ENCODE measurements around the gene MOSMO. TPM values are rescaled to one million over a fixed set of nuclear protein-coding genes. Genes with fewer than 3 reads are reported as not detected.

MOSMO gene
- total and polyA plus RNA-seq, 7 donors, result 6.0 to 21.3 (median 11.3) TPM

- TF ChIP-seq CTCF (IDR thresholded peaks at IDR 0.05), result no peak
- no peaks in the 10 kb centered on the region for H3K4me1 ChIP-seq
- no peak overlapping the region for H3K4me3 ChIP-seq
- 96 to 99% (median 97%) methylated on average over 4 of the region's 4 CpGs for WGBS, 3 donors
- DNase-seq, result no peak
- intact Hi-C loops (cut with DNase I), result no loop called here
- no peaks in the 10 kb centered on the region for H3K9me3 ChIP-seq
- no peak for ATAC-seq
- H3K27me3 ChIP-seq (ENCODE audit: insufficient read depth in 3 of 3, low read length in 2 of 3), result no peaks in the 10 kb centered on the region
- no peak overlapping the region for H3K27ac ChIP-seq
- no peaks in the 10 kb centered on the region for H3K36me3 ChIP-seq (ENCODE audit: insufficient read depth in 1 of 2, low read depth in 1 of 2)
These were observed 46.0 kb downstream of the MOSMO start for GRCh38 chr16:22053921-22054341.

DNA sequence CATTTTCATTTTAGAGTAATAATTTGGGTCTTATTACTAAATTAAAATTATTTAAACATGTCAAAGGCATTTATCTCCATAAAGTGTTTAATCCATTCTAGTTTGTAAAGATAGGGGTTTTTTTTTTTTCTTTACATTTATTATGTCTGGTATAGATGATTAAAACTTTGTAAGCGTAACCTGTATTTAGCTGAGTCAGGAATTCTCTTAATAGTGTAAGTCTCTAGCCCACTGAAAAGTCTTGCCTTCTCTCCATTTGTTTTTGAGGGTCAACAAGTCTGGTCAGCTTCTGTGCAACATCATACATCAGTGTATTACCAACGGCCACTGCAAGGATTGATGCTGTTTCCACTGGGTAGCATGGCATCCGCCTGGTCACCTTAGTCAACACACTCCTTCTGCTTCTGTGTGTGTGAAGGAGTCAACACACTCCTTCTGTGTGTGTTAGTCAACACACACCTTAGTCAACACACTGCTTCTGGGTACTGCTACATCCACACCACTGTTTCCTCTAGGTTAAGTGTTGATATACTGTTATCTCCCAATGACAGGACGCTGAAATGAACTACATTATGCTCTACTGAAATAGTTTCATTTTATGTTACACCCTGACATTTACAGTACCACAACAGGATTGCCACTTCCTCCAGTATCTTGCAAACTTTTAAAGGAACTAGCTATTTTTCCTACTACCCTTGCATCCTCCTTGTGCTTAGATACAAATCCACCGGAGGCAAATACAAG lies 47.1 kb downstream of the MOSMO start:
- no peak for TF ChIP-seq CTCF (IDR thresholded peaks at IDR 0.05)
- 87 to 92% (median 91%) methylated on average over 5 of the region's 5 CpGs for WGBS, 3 donors
- no peak for DNase-seq

DNA sequence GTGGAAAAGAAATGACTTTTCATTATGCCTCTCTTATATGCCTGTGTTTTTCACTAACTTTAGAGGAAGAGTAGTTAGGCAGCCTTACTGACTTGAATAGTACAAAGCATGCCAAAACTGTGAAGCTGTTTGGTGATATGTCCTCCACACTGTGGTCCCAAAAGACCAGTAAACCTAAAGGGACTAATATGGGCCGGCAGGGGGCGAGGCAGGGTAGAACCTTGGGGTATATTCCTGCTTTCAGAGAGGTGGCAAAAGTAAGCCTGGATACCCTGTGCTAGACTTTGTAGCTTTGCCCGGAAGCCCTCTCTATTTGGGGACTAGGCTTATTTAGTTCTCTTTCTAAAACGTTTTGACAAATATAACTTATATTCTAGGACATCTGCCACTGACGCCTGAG lies 48.0 kb downstream of the MOSMO start:
- no peaks in the 10 kb centered on the region for H3K4me1 ChIP-seq
- intact Hi-C loops (cut with DNase I), result no loop called here
- TF ChIP-seq CTCF (IDR thresholded peaks at IDR 0.05), result no peak
- no peak for ATAC-seq
- no peak overlapping the region for H3K27ac ChIP-seq
- WGBS, 3 donors, result 77 to 83% (median 78%) methylated on average over 5 of the region's 5 CpGs
- no peaks in the 10 kb centered on the region for H3K27me3 ChIP-seq (ENCODE audit: insufficient read depth in 3 of 3, low read length in 2 of 3)
- H3K36me3 ChIP-seq (ENCODE audit: insufficient read depth in 1 of 2, low read depth in 1 of 2), result no peaks in the 10 kb centered on the region
- no peak overlapping the region for H3K4me3 ChIP-seq
- DNase-seq, result no peak
- H3K9me3 ChIP-seq, result no peaks in the 10 kb centered on the region

More for the DNA sequence above, 47.1 kb downstream of the MOSMO start:
- Histone ChIP-seq H3K4me1 (no peaks in the 10 kb centered on the region), H3K36me3 (ENCODE audit: insufficient read depth in 1 of 2, low read depth in 1 of 2) (no peaks in the 10 kb centered on the region), H3K27me3 (ENCODE audit: insufficient read depth in 3 of 3, low read length in 2 of 3) (no peaks in the 10 kb centered on the region), H3K27ac (no peak overlapping the region), H3K4me3 (no peak overlapping the region), H3K9me3 (no peaks in the 10 kb centered on the region)
- no peak for ATAC-seq
- intact Hi-C loops (cut with DNase I), result no loop called here

GRCh38 chr16:22063888-22064467 lies 56.1 kb downstream of the MOSMO start:
- Histone ChIP-seq H3K9me3 (no peaks in the 10 kb centered on the region), H3K4me1 (no peaks in the 10 kb centered on the region), H3K27ac (no peak overlapping the region), H3K36me3 (ENCODE audit: insufficient read depth in 1 of 2, low read depth in 1 of 2) (no peaks in the 10 kb centered on the region), H3K27me3 (ENCODE audit: insufficient read depth in 3 of 3, low read length in 2 of 3) (no peaks in the 10 kb centered on the region), H3K4me3 (no peak overlapping the region)
- no peak for TF ChIP-seq CTCF (IDR thresholded peaks at IDR 0.05)
- DNase-seq (no peak), ATAC-seq (no peak)
- WGBS, 3 donors, result 83 to 96% (median 83%) methylated on average over 1 of the region's 1 CpG
- intact Hi-C loops (cut with DNase I), result no loop called here

Data from psoas muscle (tissue), 8 donors.